Measurements from ENCODE around the gene FAM3A.

GRCh38 chrX:154515090-154515965 is 704 bp downstream of the FAM3A start:
- TF ChIP-seq CTCF (conservative IDR thresholded peaks at IDR 0.05) = no peak
- no peak for TF ChIP-seq EZH2 (IDR thresholded peaks at IDR 0.05; ENCODE audit: low read depth)

All from PC-9 (cell line).